ENCODE data around the gene MS4A5.

DNA sequence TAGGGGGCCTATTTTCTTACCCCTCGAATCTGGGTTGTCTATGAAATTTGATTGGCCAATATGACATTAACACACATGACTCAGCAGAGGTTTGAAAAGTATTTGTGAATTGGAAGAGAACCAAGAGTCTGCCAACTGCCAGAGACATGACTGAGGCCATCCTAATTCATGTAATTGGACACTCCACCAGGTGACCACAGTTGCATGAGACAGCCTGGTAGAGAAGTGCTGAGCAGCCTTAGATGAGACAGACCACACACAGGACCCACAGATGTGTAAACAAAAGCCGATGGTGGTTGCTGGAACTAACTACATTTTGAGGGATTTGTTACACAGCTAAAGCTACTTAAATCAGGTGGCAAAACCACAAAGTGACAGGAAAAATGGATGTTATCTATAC is 855 bp upstream of the MS4A5 start:
- no peak for TF ChIP-seq POLR2AphosphoS5 (IDR thresholded peaks at IDR 0.05; ENCODE audit: low read depth, low read length)
- TF ChIP-seq JUND (IDR thresholded peaks at IDR 0.05), result no peak
- TF ChIP-seq, protein P1, sequence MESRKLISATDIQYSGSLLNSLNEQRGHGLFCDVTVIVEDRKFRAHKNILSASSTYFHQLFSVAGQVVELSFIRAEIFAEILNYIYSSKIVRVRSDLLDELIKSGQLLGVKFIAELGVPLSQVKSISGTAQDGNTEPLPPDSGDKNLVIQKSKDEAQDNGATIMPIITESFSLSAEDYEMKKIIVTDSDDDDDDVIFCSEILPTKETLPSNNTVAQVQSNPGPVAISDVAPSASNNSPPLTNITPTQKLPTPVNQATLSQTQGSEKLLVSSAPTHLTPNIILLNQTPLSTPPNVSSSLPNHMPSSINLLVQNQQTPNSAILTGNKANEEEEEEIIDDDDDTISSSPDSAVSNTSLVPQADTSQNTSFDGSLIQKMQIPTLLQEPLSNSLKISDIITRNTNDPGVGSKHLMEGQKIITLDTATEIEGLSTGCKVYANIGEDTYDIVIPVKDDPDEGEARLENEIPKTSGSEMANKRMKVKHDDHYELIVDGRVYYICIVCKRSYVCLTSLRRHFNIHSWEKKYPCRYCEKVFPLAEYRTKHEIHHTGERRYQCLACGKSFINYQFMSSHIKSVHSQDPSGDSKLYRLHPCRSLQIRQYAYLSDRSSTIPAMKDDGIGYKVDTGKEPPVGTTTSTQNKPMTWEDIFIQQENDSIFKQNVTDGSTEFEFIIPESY (IDR thresholded peaks at IDR 0.05; ENCODE audit: borderline replicate concordance, low read depth), result no peak
- no peak for TF ChIP-seq SIN3A (IDR thresholded peaks at IDR 0.05; ENCODE audit: borderline replicate concordance, low read depth, low read length)
- TF ChIP-seq, protein P2, sequence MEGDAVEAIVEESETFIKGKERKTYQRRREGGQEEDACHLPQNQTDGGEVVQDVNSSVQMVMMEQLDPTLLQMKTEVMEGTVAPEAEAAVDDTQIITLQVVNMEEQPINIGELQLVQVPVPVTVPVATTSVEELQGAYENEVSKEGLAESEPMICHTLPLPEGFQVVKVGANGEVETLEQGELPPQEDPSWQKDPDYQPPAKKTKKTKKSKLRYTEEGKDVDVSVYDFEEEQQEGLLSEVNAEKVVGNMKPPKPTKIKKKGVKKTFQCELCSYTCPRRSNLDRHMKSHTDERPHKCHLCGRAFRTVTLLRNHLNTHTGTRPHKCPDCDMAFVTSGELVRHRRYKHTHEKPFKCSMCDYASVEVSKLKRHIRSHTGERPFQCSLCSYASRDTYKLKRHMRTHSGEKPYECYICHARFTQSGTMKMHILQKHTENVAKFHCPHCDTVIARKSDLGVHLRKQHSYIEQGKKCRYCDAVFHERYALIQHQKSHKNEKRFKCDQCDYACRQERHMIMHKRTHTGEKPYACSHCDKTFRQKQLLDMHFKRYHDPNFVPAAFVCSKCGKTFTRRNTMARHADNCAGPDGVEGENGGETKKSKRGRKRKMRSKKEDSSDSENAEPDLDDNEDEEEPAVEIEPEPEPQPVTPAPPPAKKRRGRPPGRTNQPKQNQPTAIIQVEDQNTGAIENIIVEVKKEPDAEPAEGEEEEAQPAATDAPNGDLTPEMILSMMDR (IDR thresholded peaks at IDR 0.05), result no peak
- TF ChIP-seq EP300 (IDR thresholded peaks at IDR 0.05; ENCODE audit: borderline replicate concordance in 1 of 2, low read depth in 1 of 2, low read length in 1 of 2), result no peak
- TF ChIP-seq RAD21 (IDR thresholded peaks at IDR 0.05; ENCODE audit: low read length), result no peak
- no peak for TF ChIP-seq TCF12 (IDR thresholded peaks at IDR 0.05)
